ENCODE results near the gene RPL12. TPM values are rescaled to one million over a fixed set of nuclear protein-coding genes. Genes with fewer than 3 reads are reported as not detected.

Gene RPL12
- polyA plus RNA-seq, 2 of the 4 experiments (the other 2 are of a cell fraction): 2,198 to 2,384 TPM

GRCh38 chr9:127498298-127498697 is 47.1 kb upstream of the RPL12 start:
- FAIRE-seq (no peak), DNase-seq (ENCODE audit: low read depth in 1 of 2, low spot score in 1 of 2) (no peak), ATAC-seq (peak in 1 of 2 experiments; percentile 8; a peak in 1 of 6 replicates)
- TF ChIP-seq ZSCAN20 (CRISPR knock-in tag; IDR thresholded peaks at IDR 0.05) (no peak), REST (IDR thresholded peaks at IDR 0.05) (no peak), HOXB13 (CRISPR knock-in tag; IDR thresholded peaks at IDR 0.05; ENCODE audit: low read depth) (no peak), POLR2A (IDR thresholded peaks at IDR 0.05; ENCODE audit: low read length) (no peak), JUN (IDR thresholded peaks at IDR 0.05) (no peak), SMC3 (IDR thresholded peaks at IDR 0.05) (no peak), ESRRA (IDR thresholded peaks at IDR 0.05; ENCODE audit: borderline replicate concordance, low read length) (no peak)
- no peak overlapping the region for H3K27ac ChIP-seq
- no peaks in the 10 kb centered on the region for H3K9me3 ChIP-seq
- no peak overlapping the region for H3K4me2 ChIP-seq
- ChIA-PET CTCF (interaction anchor here (0.7 to 36.3 kb wide), 5 partner anchors 16 to 557 kb away, joined by 3 to 821 read pairs (median 4); partner anchors contain the start of gene TOR2A), POLR2A (no interaction called here)
- H3K4me1 ChIP-seq: no peaks in the 10 kb centered on the region
- H3K4me3 ChIP-seq: no peak overlapping the region
- WGBS (ENCODE audit: missing lambda C conversion rate): 77% methylated on average over 2 of the region's 5 CpGs

GRCh38 chr9:127497656-127498290 is 46.6 kb upstream of the RPL12 start:
- no peak for TF ChIP-seq RARB (CRISPR knock-in tag; IDR thresholded peaks at IDR 0.05)
- TF ChIP-seq MAX (IDR thresholded peaks at IDR 0.05): no peak
- no peak for TF ChIP-seq E2F6 (IDR thresholded peaks at IDR 0.05; ENCODE audit: borderline replicate concordance, low read depth)
- TF ChIP-seq ZFP36 (IDR thresholded peaks at IDR 0.05; ENCODE audit: borderline replicate concordance, partially characterized antibody): no peak
- TF ChIP-seq SREBF2 (IDR thresholded peaks at IDR 0.05): no peak
- no peak for TF ChIP-seq POLR2A (IDR thresholded peaks at IDR 0.05; ENCODE audit: low read length)
- TF ChIP-seq HOXB5 (CRISPR knock-in tag; IDR thresholded peaks at IDR 0.05): no peak
- TF ChIP-seq EP300 (IDR thresholded peaks at IDR 0.05): no peak
- TF ChIP-seq ZSCAN20 (CRISPR knock-in tag; IDR thresholded peaks at IDR 0.05): no peak
- no peak for TF ChIP-seq JUN (IDR thresholded peaks at IDR 0.05)
- no peak for TF ChIP-seq MAFK (IDR thresholded peaks at IDR 0.05; ENCODE audit: partially characterized antibody)
- no peak for TF ChIP-seq MYC (IDR thresholded peaks at IDR 0.05; ENCODE audit: borderline replicate concordance, low read length)
- TF ChIP-seq TFCP2L1 (CRISPR knock-in tag; IDR thresholded peaks at IDR 0.05): no peak
- no peak for TF ChIP-seq CBX8 (IDR thresholded peaks at IDR 0.05)
- no peak for TF ChIP-seq HDAC2 (IDR thresholded peaks at IDR 0.05)
- TF ChIP-seq ZNF302 (CRISPR knock-in tag; IDR thresholded peaks at IDR 0.05): no peak
- no peak for TF ChIP-seq CHD2 (IDR thresholded peaks at IDR 0.05; ENCODE audit: low read length, partially characterized antibody)
- no peak for TF ChIP-seq NPAS2 (CRISPR knock-in tag; IDR thresholded peaks at IDR 0.05; ENCODE audit: borderline replicate concordance)
- no peak for TF ChIP-seq POLR2AphosphoS2 (conservative IDR thresholded peaks at IDR 0.05; ENCODE audit: low read length)
- no peak for TF ChIP-seq FOSB (CRISPR knock-in tag; IDR thresholded peaks at IDR 0.05)
- no peak overlapping the region for H3K27ac ChIP-seq
- ChIA-PET CTCF (interaction anchor here (0.7 to 36.3 kb wide), 6 partner anchors 10 to 237 kb away, joined by 3 to 821 read pairs (median 4); partner anchors contain the start of gene TOR2A), POLR2A (no interaction called here)
- no peaks in the 10 kb centered on the region for H3K4me1 ChIP-seq
- DNase-seq (ENCODE audit: low read depth in 1 of 2, low spot score in 1 of 2) (no peak), ATAC-seq (0 out of 6 replicates have a peak, but pooled peaks have one; percentile 3 to 5), FAIRE-seq (no peak)
- H3K4me3 ChIP-seq: no peak overlapping the region
- no peaks in the 10 kb centered on the region for H3K9me3 ChIP-seq
- WGBS (ENCODE audit: missing lambda C conversion rate): 95% methylated on average over 13 of the region's 13 CpGs
- no peak overlapping the region for H3K4me2 ChIP-seq

All from A549 (cell line).